ENCODE measurements around the gene CDK7.

The CDK7 gene

DNA sequence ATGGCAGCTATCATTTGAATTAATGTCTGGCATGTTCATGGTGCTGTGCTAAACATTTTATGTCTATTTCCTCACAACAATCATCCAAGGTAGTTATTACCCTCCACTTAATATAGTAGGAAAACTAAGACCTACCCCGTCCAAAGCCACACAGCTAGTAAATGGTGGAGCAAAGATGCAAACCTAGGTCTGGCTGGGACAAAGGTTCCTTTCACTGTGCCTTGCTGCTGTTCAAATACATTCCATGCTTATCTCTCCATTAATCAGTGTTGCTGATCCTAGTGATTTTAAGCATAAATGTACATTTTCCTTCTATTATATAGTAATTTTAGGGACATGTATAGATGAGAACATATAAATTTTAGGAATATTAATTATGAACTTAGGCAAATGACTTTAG is 59.2 kb downstream of the CDK7 start:
- DNase-seq (ENCODE audit: low spot score): no peak

GRCh38 chr5:69295088-69295754 is 60.5 kb downstream of the CDK7 start:
- DNase-seq (ENCODE audit: low spot score): peak; percentile 19

DNA sequence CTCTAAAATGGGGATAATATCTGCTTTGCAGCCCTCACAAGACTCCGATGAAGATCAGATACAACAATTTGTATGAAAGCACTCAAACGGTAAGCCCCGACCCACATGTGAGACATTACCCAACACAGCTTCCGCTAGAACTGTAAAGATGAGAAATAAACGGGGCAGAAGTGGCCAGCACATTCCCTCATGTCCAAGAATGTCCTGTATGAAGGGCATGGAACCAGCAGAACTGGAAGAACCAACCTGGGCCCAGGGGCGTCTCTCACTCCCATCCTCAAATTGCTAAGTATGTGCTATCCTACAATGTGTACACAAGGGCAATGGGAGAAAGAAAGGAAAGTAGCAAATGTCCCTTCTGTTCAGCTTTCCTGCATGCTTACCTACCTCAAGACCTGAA is 64.9 kb downstream of the CDK7 start:
- no peak for DNase-seq (ENCODE audit: low spot score)

DNA sequence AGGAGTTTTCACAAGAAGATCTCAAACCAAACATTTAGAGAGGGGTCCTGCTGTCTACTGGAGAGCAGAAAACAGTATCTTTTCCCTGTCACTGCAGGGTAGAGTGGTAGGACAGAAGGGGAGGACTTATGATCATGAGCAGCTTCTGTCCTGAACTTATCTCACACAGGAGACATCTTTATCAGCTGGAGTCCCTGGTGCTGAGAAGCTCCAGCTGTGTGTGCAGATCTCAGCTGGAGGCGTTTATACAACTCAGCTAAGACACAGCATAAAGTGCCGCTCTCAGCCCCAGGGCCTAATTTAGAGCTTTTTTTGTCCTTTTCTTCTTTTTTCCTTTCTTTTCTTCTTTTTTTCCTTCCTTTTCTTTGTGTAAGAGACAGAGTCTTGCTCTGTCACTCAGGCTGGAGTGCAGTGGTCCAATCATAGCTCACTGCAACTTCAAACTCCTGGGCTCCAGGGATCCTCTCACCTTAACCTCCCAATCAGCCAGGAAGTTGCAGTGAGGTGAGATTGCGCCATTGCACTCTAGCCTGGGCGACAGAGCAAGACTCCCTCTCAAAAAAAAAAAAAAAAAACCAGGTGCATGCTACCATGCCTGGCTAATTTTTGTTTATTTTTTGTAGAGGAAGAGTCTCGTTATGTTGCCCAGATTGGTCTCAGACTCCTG is 66.0 kb downstream of the CDK7 start:
- DNase-seq (ENCODE audit: low spot score): no peak

DNA sequence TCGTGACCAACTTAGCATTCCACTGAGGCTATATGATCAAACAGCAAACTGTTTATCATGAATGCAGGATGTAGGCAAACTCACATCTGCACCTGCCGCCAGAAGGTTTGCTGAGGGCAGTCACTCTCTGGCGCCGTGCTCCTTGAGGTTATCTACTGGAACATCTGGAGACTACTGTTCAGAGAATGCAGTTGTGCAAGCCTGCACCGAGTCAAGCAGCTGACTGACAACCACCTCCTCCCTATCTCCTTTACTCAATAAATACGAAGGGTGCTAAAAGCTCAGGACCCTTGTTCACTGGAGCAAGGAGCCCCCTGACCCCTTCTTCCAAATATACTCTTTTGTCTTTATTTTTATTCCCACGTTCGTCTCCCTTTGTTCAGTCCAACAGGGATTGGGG is 70.8 kb downstream of the CDK7 start:
- DNase-seq (ENCODE audit: low spot score): no peak

GRCh38 chr5:69308046-69308553 is 73.4 kb downstream of the CDK7 start:
- no peak for DNase-seq (ENCODE audit: low spot score)

- DNase-seq (ENCODE audit: low spot score): no peak
Observed at GRCh38 chr5:69309380-69309779, 74.7 kb downstream of the CDK7 start.

DNA sequence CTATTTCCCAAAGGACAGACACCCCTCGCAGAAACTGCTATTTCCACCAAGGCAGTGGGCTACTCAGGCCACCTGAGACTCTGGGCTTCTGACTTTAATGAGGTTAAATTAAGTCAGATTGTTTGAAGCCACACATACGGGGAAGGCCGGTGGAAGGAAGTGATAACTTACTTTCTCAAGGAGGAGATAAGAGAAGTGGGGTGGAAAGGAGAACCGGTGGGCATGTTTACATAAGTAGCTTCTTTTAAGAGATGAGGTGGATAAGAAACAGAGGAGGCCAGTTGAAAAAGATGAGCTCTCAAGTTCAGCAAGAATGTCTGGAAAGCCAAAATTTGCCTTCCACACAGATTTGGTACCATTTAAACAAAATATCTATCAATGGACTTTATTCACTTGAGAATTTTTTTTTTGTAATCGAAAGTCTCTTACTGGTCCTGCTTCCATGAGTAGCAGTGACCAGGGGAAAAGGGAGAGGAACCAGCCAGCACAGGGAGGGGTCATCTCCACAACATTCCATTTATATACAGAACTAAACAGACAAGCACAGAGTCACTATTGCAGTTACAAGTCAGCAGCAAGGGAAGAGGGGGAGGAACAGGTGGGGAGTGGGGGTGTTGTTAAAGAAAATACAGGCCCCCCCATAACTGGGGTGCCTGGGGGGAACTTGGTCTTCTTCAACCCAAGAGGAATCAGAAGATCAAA is 77.9 kb downstream of the CDK7 start:
- DNase-seq (ENCODE audit: low spot score): no peak

- no peak for DNase-seq (ENCODE audit: low spot score)
Observed at GRCh38 chr5:69313428-69313827, 78.7 kb downstream of the CDK7 start.

DNA sequence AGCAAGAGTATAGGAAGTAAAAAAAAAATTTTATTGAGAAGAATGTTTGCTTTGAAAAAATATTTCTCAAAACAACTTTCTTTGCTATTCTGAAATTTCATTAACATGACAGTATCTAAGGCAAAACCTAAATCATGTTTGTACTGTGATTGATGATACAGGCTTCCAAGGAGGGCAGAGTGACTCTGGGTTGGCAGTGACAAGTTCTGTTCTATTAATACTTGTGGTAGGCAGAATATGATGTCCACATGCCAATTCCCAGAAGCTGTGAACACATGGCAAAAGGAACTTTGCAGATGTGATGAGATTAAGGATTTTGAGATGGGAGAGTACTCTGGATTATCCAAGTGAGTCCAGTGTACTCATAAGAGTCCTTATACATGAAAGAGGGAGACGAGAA is 81.3 kb downstream of the CDK7 start:
- no peak for DNase-seq (ENCODE audit: low spot score)

- no peak for DNase-seq (ENCODE audit: low spot score)
Observed at GRCh38 chr5:69317391-69317790, 82.7 kb downstream of the CDK7 start.

DNA sequence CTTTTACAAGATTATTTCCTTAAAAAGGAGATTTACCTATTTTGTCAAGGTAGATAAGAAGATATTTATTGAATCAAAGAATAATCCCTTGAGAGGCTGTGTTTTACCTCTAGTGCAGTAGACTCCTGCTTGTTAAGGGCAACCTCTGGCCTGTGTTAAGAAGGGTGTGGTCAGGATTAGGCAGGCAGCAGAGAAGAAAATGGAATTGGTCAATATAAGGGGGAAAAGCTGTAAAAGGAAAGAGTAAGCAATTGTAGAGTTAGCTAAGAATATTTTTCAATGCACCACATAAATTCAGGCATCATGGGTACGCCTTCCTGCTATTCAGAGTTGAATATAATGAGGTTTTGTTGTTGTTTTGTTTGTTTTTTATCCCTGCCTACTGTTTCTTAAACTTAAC is 91.7 kb downstream of the CDK7 start:
- no peak for DNase-seq (ENCODE audit: low spot score)
